ENCODE measurements around the gene PCDH9.

GRCh38 chr13:66339214-66339613 lies 890.9 kb downstream of the PCDH9 start:
- TF ChIP-seq CTCF (IDR thresholded peaks at IDR 0.05): no peak
- no peak for TF ChIP-seq POLR2A (IDR thresholded peaks at IDR 0.05)

All from heart left ventricle (tissue), 13 donors.